OCI-LY3 (cell line): ENCODE data around the gene PEX16.

Experiments used
- H2AFZ ChIP-seq: fragments of 200-600, 300-600 bp; shearing (Covaris generic); 2 replicates; pipeline ENCODE4 v1.6.0; 2014; ENCODE audit warnings: antibody characterized with exemption, low read depth, low read length
- H3K27ac ChIP-seq: fragments of 200-600, 300-600 bp; sonication (generic); 2 replicates; pipeline ENCODE4 v1.5.1; 2014; ENCODE audit warnings: mild to moderate bottlenecking, low read length, moderate library complexity, mixed read lengths
- H3K27me3 ChIP-seq: fragments of 200-600, 300-600 bp; sonication (generic); 2 replicates; pipeline ENCODE4 v1.6.1; 2014; ENCODE audit warnings: low read depth, low read length, mixed read lengths
- H3K36me3 ChIP-seq: fragments of 200-600, 300-600 bp; sonication (generic); replicated peaks from 2 replicates; pipeline ENCODE3; 2014; ENCODE audit warnings: low read depth, low read length, mixed read lengths
- H3K4me1 ChIP-seq: fragments of 300-600, 200-600 bp; sonication (generic); 2 replicates; pipeline ENCODE4 v1.6.1; 2014; ENCODE audit warnings: low read length, mixed read lengths
- H3K4me2 ChIP-seq: fragments of 200-600, 300-600 bp; sonication (generic); 2 replicates; pipeline ENCODE4 v1.6.1; 2014; ENCODE audit warnings: low read length, mixed read lengths
- H3K4me3 ChIP-seq: fragments of 300-600, 200-600 bp; sonication (generic); 2 replicates; pipeline ENCODE4 v1.5.1; 2014; ENCODE audit warnings: antibody characterized with exemption, mild to moderate bottlenecking, low read length, moderate library complexity
- H3K79me2 ChIP-seq: fragments of 300-600, 200-600 bp; shearing (Covaris generic); 2 replicates; pipeline ENCODE4 v1.6.1; 2014; ENCODE audit warnings: mild to moderate bottlenecking, low read length, mixed read lengths
- H3K9ac ChIP-seq: fragments of 300-600, 200-600 bp; shearing (Covaris generic); 2 replicates; pipeline ENCODE4 v1.6.0; 2014; ENCODE audit warnings: mild to moderate bottlenecking, low read length, moderate library complexity
- H3K9me3 ChIP-seq: fragments of 200-600, 300-600 bp; shearing (Covaris generic); 2 replicates; pipeline ENCODE4 v1.6.1; 2014; ENCODE audit warnings: low read length, mixed read lengths; ENCODE audit not compliant: insufficient read depth
- H4K20me1 ChIP-seq: fragments of 200-600, 300-600 bp; sonication (generic); 2 replicates; pipeline ENCODE4 v1.6.1; 2016; ENCODE audit warnings: low read length, mixed read lengths; ENCODE audit not compliant: insufficient read depth
- EZH2phosphoT487 ChIP-seq: fragments of 200-600 bp; shearing (Covaris generic); IDR thresholded peaks from 2 replicates; pipeline ENCODE4 v1.6.1; 2018; ENCODE audit warnings: antibody characterized with exemption, mixed run types, low read depth
- TF ChIP-seq, protein P1 (sequence below): fragments of 200-600, 300-600 bp; sonication (generic); IDR thresholded peaks from 2 replicates; pipeline ENCODE4 v1.5.1; 2014; ENCODE audit warnings: antibody characterized with exemption, low read length, low read depth

Gene PEX16

GRCh38 chr11:45959851-45960250, 42.2 kb upstream of the PEX16 start:
- H3K9me3 ChIP-seq: no peaks in the 10 kb centered on the region
- H3K36me3 ChIP-seq: peaks cover 22% of the 10 kb centered on the region
- TF ChIP-seq, protein P1, sequence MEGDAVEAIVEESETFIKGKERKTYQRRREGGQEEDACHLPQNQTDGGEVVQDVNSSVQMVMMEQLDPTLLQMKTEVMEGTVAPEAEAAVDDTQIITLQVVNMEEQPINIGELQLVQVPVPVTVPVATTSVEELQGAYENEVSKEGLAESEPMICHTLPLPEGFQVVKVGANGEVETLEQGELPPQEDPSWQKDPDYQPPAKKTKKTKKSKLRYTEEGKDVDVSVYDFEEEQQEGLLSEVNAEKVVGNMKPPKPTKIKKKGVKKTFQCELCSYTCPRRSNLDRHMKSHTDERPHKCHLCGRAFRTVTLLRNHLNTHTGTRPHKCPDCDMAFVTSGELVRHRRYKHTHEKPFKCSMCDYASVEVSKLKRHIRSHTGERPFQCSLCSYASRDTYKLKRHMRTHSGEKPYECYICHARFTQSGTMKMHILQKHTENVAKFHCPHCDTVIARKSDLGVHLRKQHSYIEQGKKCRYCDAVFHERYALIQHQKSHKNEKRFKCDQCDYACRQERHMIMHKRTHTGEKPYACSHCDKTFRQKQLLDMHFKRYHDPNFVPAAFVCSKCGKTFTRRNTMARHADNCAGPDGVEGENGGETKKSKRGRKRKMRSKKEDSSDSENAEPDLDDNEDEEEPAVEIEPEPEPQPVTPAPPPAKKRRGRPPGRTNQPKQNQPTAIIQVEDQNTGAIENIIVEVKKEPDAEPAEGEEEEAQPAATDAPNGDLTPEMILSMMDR: no peak
- no peak for TF ChIP-seq EZH2phosphoT487

DNA sequence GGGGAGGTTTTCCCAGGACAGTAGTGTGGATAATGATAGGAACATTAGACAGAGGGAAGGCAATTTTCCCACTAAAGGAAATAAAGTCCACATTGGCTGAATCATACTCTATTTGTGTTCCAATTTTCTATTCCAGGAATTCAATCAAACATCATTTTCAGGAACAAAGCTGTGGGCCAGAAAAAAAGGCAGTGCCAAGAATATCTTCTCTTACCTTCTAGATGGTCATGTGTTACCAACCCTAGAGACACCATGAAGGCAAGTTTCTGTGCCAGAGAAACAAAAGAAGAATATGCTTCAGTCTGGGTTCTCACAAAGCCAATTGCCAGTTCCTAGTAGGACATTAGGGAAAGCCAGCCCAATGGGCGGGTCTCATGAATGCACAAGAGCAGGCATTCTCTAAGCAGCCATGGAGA, 32.3 kb upstream of the PEX16 start:
- Histone ChIP-seq H3K4me2 (no peak overlapping the region), H4K20me1 (no peaks in the 10 kb centered on the region), H3K9me3 (no peaks in the 10 kb centered on the region), H2AFZ (no peak overlapping the region), H3K4me1 (no peaks in the 10 kb centered on the region), H3K4me3 (no peak overlapping the region), H3K27ac (no peak overlapping the region), H3K27me3 (no peaks in the 10 kb centered on the region), H3K79me2 (no peaks in the 10 kb centered on the region), H3K9ac (no peak overlapping the region), H3K36me3 (peaks cover 38% of the 10 kb centered on the region)
- TF ChIP-seq, protein P1: no peak
- no peak for TF ChIP-seq EZH2phosphoT487

More at GRCh38 chr11:45959851-45960250, 42.2 kb upstream of the PEX16 start:
- Histone ChIP-seq H2AFZ (no peak overlapping the region), H3K79me2 (no peaks in the 10 kb centered on the region), H3K9ac (no peak overlapping the region), H3K27ac (no peak overlapping the region), H4K20me1 (no peaks in the 10 kb centered on the region), H3K4me3 (no peak overlapping the region), H3K4me1 (0 out of 2 replicates have a peak, but pooled peaks cover 3% of the 10 kb centered on the region), H3K27me3 (no peaks in the 10 kb centered on the region), H3K4me2 (no peak overlapping the region)

DNA sequence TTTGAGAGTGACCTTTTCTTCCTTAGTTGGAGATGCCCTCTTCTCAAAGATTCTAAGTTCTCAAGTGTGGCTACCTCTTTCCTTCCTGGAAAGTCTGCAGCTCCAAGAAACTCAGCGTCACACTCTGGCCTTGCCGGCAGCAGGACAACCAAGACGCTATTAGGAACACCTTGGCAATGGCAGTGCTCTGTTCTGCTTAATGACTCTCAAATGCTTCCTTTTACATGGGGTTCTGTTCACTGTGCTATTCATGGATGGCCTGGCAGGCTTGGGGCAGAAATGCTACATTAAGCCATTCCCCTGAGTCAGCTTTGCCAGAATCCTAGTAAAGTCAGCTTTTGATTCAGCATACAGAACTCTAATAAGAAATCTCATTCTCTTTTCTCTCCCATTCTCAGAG, 30.7 kb upstream of the PEX16 start:
- no peaks in the 10 kb centered on the region for H3K4me1 ChIP-seq
- no peaks in the 10 kb centered on the region for H3K27me3 ChIP-seq
- no peak overlapping the region for H3K4me2 ChIP-seq
- no peaks in the 10 kb centered on the region for H3K79me2 ChIP-seq
- H3K9me3 ChIP-seq: no peaks in the 10 kb centered on the region
- no peak for TF ChIP-seq EZH2phosphoT487
- TF ChIP-seq, protein P1: no peak
- peaks cover 33% of the 10 kb centered on the region for H3K36me3 ChIP-seq
- no peak overlapping the region for H3K4me3 ChIP-seq
- no peak overlapping the region for H2AFZ ChIP-seq
- H3K9ac ChIP-seq: no peak overlapping the region
- no peak overlapping the region for H3K27ac ChIP-seq
- H4K20me1 ChIP-seq: no peaks in the 10 kb centered on the region

- Histone ChIP-seq H3K4me2 (no peak overlapping the region), H3K79me2 (no peaks in the 10 kb centered on the region), H3K27me3 (no peaks in the 10 kb centered on the region), H3K4me1 (no peaks in the 10 kb centered on the region), H3K9ac (no peak overlapping the region), H2AFZ (no peak overlapping the region), H3K36me3 (peaks cover 28% of the 10 kb centered on the region), H3K27ac (no peak overlapping the region), H3K9me3 (no peaks in the 10 kb centered on the region), H4K20me1 (no peaks in the 10 kb centered on the region), H3K4me3 (no peak overlapping the region)
- TF ChIP-seq EZH2phosphoT487: no peak
- TF ChIP-seq, protein P1: no peak
Observed at GRCh38 chr11:45947885-45948284, 30.2 kb upstream of the PEX16 start.
